ENCODE results near the gene MEX3D.

DNA sequence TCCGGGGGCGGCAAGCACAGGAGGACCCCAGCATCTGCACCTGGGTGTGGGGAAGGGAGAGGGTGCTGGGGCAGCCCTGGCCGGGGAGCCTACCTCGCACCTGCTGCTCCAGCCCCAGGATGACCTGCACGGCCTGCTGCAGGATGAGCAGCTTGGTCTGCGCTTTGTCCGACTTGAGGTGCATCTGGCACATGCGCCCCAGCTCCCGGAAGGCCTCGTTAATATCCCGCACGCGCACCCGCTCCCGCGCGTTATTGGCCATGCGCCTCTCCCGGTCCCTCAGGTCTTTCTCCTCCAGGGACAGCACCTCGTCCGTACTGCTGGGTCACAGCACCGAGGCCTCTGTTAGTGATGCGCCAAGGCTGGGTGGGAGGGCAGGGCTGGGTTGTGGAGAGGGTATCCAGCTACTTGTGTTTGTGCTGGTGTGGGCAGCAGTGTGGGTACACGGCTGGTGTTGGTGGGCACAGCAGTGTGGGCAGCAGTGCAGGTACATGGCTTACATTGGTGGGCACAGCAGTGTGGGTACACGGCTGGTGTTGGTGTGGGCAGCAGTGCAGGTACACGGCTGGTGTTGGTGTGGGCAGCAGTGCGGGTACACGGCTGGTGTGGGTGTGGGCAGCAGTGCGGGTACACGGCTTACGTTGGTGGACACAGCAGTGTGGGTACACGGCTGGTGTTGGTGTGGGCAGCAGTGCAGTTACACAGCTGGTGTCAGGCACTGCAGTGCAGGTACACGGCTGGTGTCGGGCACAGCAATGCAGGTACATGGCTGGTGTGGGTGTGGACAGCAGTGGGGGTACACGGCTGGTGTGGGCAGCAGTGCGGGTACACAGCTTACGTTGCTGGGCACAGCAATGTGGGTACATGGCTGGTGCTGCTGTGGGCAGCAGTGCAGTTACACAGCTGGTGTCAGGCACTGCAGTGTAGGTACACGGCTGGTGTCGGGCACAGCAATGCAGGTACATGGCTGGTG lies 44.3 kb upstream of the MEX3D start:
- TF ChIP-seq GABPA (IDR thresholded peaks at IDR 0.05; ENCODE audit: low read depth): no peak
- TF ChIP-seq, protein P1, sequence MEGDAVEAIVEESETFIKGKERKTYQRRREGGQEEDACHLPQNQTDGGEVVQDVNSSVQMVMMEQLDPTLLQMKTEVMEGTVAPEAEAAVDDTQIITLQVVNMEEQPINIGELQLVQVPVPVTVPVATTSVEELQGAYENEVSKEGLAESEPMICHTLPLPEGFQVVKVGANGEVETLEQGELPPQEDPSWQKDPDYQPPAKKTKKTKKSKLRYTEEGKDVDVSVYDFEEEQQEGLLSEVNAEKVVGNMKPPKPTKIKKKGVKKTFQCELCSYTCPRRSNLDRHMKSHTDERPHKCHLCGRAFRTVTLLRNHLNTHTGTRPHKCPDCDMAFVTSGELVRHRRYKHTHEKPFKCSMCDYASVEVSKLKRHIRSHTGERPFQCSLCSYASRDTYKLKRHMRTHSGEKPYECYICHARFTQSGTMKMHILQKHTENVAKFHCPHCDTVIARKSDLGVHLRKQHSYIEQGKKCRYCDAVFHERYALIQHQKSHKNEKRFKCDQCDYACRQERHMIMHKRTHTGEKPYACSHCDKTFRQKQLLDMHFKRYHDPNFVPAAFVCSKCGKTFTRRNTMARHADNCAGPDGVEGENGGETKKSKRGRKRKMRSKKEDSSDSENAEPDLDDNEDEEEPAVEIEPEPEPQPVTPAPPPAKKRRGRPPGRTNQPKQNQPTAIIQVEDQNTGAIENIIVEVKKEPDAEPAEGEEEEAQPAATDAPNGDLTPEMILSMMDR (IDR thresholded peaks at IDR 0.05; ENCODE audit: insufficient read depth, low read length): no peak
- TF ChIP-seq POLR2AphosphoS5 (IDR thresholded peaks at IDR 0.05; ENCODE audit: low read depth): no peak
